GM12878 (cell line): ENCODE measurements around the gene NCAM2. TPM values are rescaled to one million over a fixed set of nuclear protein-coding genes. Genes with fewer than 3 reads are reported as not detected.

Experiments
- ATAC-seq: fragments of 200-7000 bp; cut with Tn5 transposase; 3 replicates; pipeline ENCODE4 v1.9.1; 2020; ENCODE audit warnings: mild to moderate bottlenecking, moderate library complexity
- BruUV-seq: library from RNA; stranded (reverse); fragments of 400-500 nt; replicated peaks from 2 replicates; lab custom pipeline; 2021; lab: Mats Ljungman, UMichigan
- CTCF ChIA-PET: fragments of 300-600 bp; sonication (Branson Sonifier 250); formaldehyde crosslinking; extraction: SDS; loops from one replicate; lab custom pipeline; 2021; ENCODE audit warnings: inconsistent platforms; lab: Yijun Ruan, JAX
- POLR2A ChIA-PET: fragments of 350-600 bp; formaldehyde crosslinking; extraction: SDS; loops from one replicate; lab custom pipeline; 2021; ENCODE audit warnings: inconsistent platforms; lab: Charles Lee
- RAD21 ChIA-PET: fragments of 300-600 bp; sonication (Branson Sonifier 250); formaldehyde crosslinking; loops from one replicate; lab custom pipeline; 2023; ENCODE audit warnings: antibody characterized with exemption; ENCODE audit not compliant: unreplicated experiment; lab: Charles Lee
- SMC1A ChIA-PET: fragments of 300-600 bp; sonication (Branson Sonifier 250); formaldehyde crosslinking; loops from one replicate; lab custom pipeline; 2023; ENCODE audit not compliant: unreplicated experiment, uncharacterized antibody; lab: Charles Lee
- DNase-seq: peaks from one replicate; pipeline ENCODE4 v3.0.0-alpha.2; 2011; ENCODE audit warnings: low read depth, low spot score
- FAIRE-seq: peaks from 3 replicates; lab custom pipeline; 2011; peaks lifted over from hg19 to GRCh38; lab: Jason Lieb, UNC
- H2AFZ ChIP-seq: 2 replicates; pipeline ENCODE4 v1.6.0; 2011; ENCODE audit warnings: low read depth, low read length, control low read depth; ENCODE audit not compliant: control insufficient read depth
- H3K27ac ChIP-seq: 2 replicates; pipeline ENCODE4 v1.5.1; 2011; ENCODE audit warnings: control low read depth; ENCODE audit not compliant: control insufficient read depth, insufficient read depth
- H3K27me3 ChIP-seq, 2 experiments: replicated peaks in 1 of 2; 2 replicates each; pipeline versions ENCODE4 v1.6.0 to v1.6.1; 2011; ENCODE audit warnings: low read length in 1 of 2; ENCODE audit not compliant: control insufficient read depth in 2 of 2, insufficient read depth in 2 of 2
- H3K36me3 ChIP-seq, 2 experiments: 2 replicates each; pipeline ENCODE4 v1.5.1; 2011; ENCODE audit warnings: low read length in 1 of 2; ENCODE audit not compliant: control insufficient read depth in 2 of 2, insufficient read depth in 2 of 2
- H3K4me1 ChIP-seq: 2 replicates; pipeline ENCODE4 v1.6.1; 2011; ENCODE audit warnings: mild to moderate bottlenecking, low read length, moderate library complexity, mixed read lengths; ENCODE audit not compliant: control insufficient read depth, insufficient read depth
- H3K4me2 ChIP-seq: 2 replicates; pipeline ENCODE4 v1.6.0; 2011; ENCODE audit warnings: control low read depth; ENCODE audit not compliant: control insufficient read depth, insufficient read depth
- H3K4me3 ChIP-seq: fragments of 200-600 bp; sonication (generic); 2 replicates; pipeline ENCODE4 v1.5.1; 2016
- H3K79me2 ChIP-seq: 2 replicates; pipeline ENCODE4 v1.6.0; 2011; ENCODE audit warnings: low read length; ENCODE audit not compliant: control insufficient read depth, insufficient read depth
- H3K9ac ChIP-seq: 2 replicates; pipeline ENCODE4 v1.8.0; 2011; ENCODE audit warnings: low read length, control low read depth, mixed read lengths; ENCODE audit not compliant: control insufficient read depth, insufficient read depth
- H3K9me3 ChIP-seq: replicated peaks from 3 replicates; pipeline ENCODE4 v1.5.1; 2011; ENCODE audit warnings: mild to moderate bottlenecking, low read length; ENCODE audit not compliant: control insufficient read depth, insufficient read depth
- H4K20me1 ChIP-seq: 2 replicates; pipeline ENCODE4 v1.6.0; 2011; ENCODE audit not compliant: control insufficient read depth, insufficient read depth
- BACH1 ChIP-seq: fragments of 450-650 bp; IDR thresholded peaks from 2 replicates; pipeline ENCODE4 v1.6.1; 2017; ENCODE audit warnings: mild to moderate bottlenecking, borderline replicate concordance
- CHD2 ChIP-seq: IDR thresholded peaks from 2 replicates; pipeline ENCODE4 v1.6.1; 2011; ENCODE audit warnings: low read depth, low read length, improper control_type of control experiment, borderline replicate concordance
- KAT2A ChIP-seq: conservative IDR thresholded peaks from 2 replicates; pipeline ENCODE4 v1.6.1; 2011; ENCODE audit warnings: low read depth, low read length; ENCODE audit not compliant: control insufficient read depth
- KLF5 ChIP-seq: fragments of 450-650 bp; IDR thresholded peaks from 2 replicates; pipeline ENCODE4 v1.6.1; 2014; ENCODE audit warnings: mild to moderate bottlenecking; ENCODE audit not compliant: partially characterized antibody
- MYB ChIP-seq: fragments of 150-350 bp; IDR thresholded peaks from 2 replicates; pipeline ENCODE4 v1.6.1; 2014; ENCODE audit warnings: mild to moderate bottlenecking, low read depth, low read length, borderline replicate concordance
- MYC ChIP-seq: IDR thresholded peaks from 2 replicates; pipeline ENCODE4 v1.6.1; 2011; ENCODE audit warnings: mild to moderate bottlenecking, low read length, moderate library complexity, inconsistent platforms; ENCODE audit not compliant: insufficient read depth, insufficient replicate concordance, insufficient read length, severe bottlenecking
- RAD21 ChIP-seq: IDR thresholded peaks from 2 replicates; pipeline ENCODE4 v1.6.1; 2011; ENCODE audit warnings: mild to moderate bottlenecking, low read depth, low read length, moderate library complexity; ENCODE audit not compliant: insufficient read depth
- RCOR1 ChIP-seq: conservative IDR thresholded peaks from 2 replicates; pipeline ENCODE4 v1.6.1; 2012; ENCODE audit warnings: low read depth, low read length, improper control_type of control experiment
- SUPT20H ChIP-seq: IDR thresholded peaks from 2 replicates; pipeline ENCODE4 v1.6.1; 2011; ENCODE audit warnings: low read depth, mild to moderate bottlenecking, low read length, moderate library complexity, borderline replicate concordance; ENCODE audit not compliant: control insufficient read depth
- TAF1 ChIP-seq: IDR thresholded peaks from 2 replicates; pipeline ENCODE4 v1.6.1; 2011; ENCODE audit warnings: mild to moderate bottlenecking, low read depth, low read length, borderline replicate concordance
- WRNIP1 ChIP-seq: IDR thresholded peaks from 2 replicates; pipeline ENCODE4 v1.6.1; 2011; ENCODE audit warnings: low read depth, low read length, improper control_type of control experiment, borderline replicate concordance
- YBX1 ChIP-seq: fragments of 450-650 bp; IDR thresholded peaks from 2 replicates; pipeline ENCODE4 v1.6.1; 2016; ENCODE audit warnings: antibody characterized with exemption
- WGBS: methylation state at CpG from one replicate; pipeline ENCODE4 v1.1.6; 2016; ENCODE audit warnings: low lambda C conversion rate; ENCODE audit not compliant: insufficient replicate concordance, insufficient coverage; ENCODE audit errors: missing lambda C conversion rate; 5-methylcytosine and 5-hydroxymethylcytosine counted together
- in situ Hi-C: fragments of 300-500 bp; cut with MboI; formaldehyde crosslinking; loops from 9 replicates; pipeline ENCODE4 v1.14.3; 2018; ENCODE audit warnings: mixed read lengths
- intact Hi-C: fragments of 100-400 bp; cut with micrococcal nuclease; formaldehyde crosslinking; loops from one replicate; pipeline ENCODE4 v1.14.2; 2022; ENCODE audit not compliant: unreplicated experiment
- polyA plus RNA-seq, 11 experiments: library from polyadenylated mRNA; depleted of rRNA in 4 of 11; unstranded in 6 of 11; stranded (reverse) in 5 of 11; fragments of >200 nt; fragmentation: Nextera tagmentation in 4 of 11; fragmentation: Illumina TruSeq in 1 of 11; extraction: Ambion mirVana in 4 of 11; extraction: Trizol in 1 of 11; gene quantifications; 1 replicate in 1 of 11; 2 replicates in 10 of 11; pipeline versions ENCODE4 v1.2.1 to v1.2.3, GENCODE V29; 2011 to 2016; ENCODE audit warnings: inconsistent platforms in 2 of 11, missing spikeins in 2 of 11, low read depth in 1 of 11
- total RNA-seq, 4 experiments: library from RNA; depleted of rRNA in 3 of 4; stranded (reverse); fragments of >200 nt in 3 of 4; fragmentation: Illumina TruSeq in 1 of 4; extraction: Trizol in 1 of 4; gene quantifications; 2 replicates each; pipeline versions ENCODE4 v1.2.1 to v1.2.3, GENCODE V29; 2013 to 2021
- TF ChIP-seq, protein P1 (sequence below): fragments of 450-650 bp; conservative IDR thresholded peaks from 2 replicates; pipeline ENCODE4 v1.6.1; 2017; ENCODE audit warnings: mild to moderate bottlenecking, moderate library complexity
- TF ChIP-seq, protein P2 (sequence below): IDR thresholded peaks from 2 replicates; pipeline ENCODE4 v1.6.1; 2012; ENCODE audit warnings: low read depth, low read length, improper control_type of control experiment
- TF ChIP-seq, protein P3 (sequence below): IDR thresholded peaks from 2 replicates; pipeline ENCODE4 v1.6.1; 2011; ENCODE audit warnings: borderline replicate concordance, low read depth, mild to moderate bottlenecking, moderate library complexity, low read length; ENCODE audit not compliant: insufficient read depth, poor library complexity, severe bottlenecking

NCAM2 gene
- total and polyA plus RNA-seq, 10 of the 15 experiments (the other 5 are each of a cell fraction or from before 2014, with no cell fraction given): 0.23 to 0.27 TPM; not detected in 8

DNA sequence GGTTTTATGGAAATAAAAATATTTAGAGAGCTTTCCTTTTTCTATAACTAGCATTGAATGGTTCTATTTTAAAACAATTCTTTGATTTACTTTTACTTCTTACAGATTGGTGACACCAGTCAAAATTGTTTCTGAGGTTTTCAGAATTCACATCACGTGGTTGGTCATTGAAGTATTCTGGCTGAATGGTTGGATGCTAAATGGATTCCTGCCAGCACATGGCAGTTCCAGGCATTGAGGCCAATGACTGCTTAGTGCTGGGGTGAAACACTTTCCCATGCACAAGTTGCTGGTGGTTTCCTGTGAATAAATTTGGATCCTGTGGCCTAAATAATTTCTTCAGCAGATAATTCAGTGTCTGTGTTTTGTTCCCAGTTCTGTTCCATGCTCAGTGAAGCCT is 20.6 kb downstream of the NCAM2 start (continued):
- TF ChIP-seq, protein P1, sequence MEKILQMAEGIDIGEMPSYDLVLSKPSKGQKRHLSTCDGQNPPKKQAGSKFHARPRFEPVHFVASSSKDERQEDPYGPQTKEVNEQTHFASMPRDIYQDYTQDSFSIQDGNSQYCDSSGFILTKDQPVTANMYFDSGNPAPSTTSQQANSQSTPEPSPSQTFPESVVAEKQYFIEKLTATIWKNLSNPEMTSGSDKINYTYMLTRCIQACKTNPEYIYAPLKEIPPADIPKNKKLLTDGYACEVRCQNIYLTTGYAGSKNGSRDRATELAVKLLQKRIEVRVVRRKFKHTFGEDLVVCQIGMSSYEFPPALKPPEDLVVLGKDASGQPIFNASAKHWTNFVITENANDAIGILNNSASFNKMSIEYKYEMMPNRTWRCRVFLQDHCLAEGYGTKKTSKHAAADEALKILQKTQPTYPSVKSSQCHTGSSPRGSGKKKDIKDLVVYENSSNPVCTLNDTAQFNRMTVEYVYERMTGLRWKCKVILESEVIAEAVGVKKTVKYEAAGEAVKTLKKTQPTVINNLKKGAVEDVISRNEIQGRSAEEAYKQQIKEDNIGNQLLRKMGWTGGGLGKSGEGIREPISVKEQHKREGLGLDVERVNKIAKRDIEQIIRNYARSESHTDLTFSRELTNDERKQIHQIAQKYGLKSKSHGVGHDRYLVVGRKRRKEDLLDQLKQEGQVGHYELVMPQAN: no peak
- TF ChIP-seq MYC (no peak), RAD21 (no peak), TAF1 (no peak), RCOR1 (no peak)
- TF ChIP-seq, protein P2, sequence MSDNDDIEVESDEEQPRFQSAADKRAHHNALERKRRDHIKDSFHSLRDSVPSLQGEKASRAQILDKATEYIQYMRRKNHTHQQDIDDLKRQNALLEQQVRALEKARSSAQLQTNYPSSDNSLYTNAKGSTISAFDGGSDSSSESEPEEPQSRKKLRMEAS: no peak

DNA sequence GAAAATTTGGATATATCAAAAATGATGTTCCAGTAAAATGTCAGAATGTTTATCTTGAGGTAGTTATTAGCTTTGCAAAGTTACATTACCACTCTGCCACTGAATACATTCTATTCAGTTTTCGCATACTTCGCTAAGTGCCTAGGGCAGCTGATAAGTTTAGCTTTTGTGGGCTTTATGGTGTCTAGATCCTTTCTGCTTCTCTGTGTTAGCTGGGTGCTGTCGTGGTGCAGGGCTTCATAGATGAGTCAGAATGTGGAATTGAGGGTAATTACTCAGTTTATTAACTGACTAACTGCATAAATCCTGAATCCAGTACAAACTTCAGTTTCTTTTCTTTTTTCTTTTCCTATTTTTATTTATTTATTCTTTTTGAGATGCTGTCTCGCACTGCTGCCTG is 21.5 kb downstream of the NCAM2 start:
- no peaks in the 10 kb centered on the region for H3K9me3 ChIP-seq
- no peaks in the 10 kb centered on the region for H4K20me1 ChIP-seq
- FAIRE-seq (no peak), DNase-seq (no peak), ATAC-seq (no peak)
- no peaks in the 10 kb centered on the region for H3K27me3 ChIP-seq
- no peak overlapping the region for H3K4me3 ChIP-seq
- no peak overlapping the region for H3K9ac ChIP-seq
- 29% methylated on average over 4 of the region's 4 CpGs for WGBS
- no peak overlapping the region for H3K27ac ChIP-seq
- H2AFZ ChIP-seq: no peak overlapping the region
- ChIA-PET CTCF (no interaction called here), SMC1A (no interaction called here), RAD21 (no interaction called here), POLR2A (no interaction called here)
- no peak overlapping the region for H3K4me2 ChIP-seq
- H3K36me3 ChIP-seq: no peaks in the 10 kb centered on the region
- no TSS peak for BruUV-seq
- H3K79me2 ChIP-seq: no peaks in the 10 kb centered on the region
- in situ Hi-C loops (loop anchor here (25.0 kb wide), 1 partner anchor 1768 kb away; no protein-coding TSS in a partner anchor), intact Hi-C loops (no loop called here)
- H3K4me1 ChIP-seq: no peaks in the 10 kb centered on the region
- no peak for TF ChIP-seq BACH1
- no peak for TF ChIP-seq SUPT20H
- TF ChIP-seq WRNIP1: no peak
- TF ChIP-seq KLF5: no peak
- no peak for TF ChIP-seq KAT2A
- TF ChIP-seq YBX1: no peak
- TF ChIP-seq MYB: no peak
- TF ChIP-seq, protein P3, sequence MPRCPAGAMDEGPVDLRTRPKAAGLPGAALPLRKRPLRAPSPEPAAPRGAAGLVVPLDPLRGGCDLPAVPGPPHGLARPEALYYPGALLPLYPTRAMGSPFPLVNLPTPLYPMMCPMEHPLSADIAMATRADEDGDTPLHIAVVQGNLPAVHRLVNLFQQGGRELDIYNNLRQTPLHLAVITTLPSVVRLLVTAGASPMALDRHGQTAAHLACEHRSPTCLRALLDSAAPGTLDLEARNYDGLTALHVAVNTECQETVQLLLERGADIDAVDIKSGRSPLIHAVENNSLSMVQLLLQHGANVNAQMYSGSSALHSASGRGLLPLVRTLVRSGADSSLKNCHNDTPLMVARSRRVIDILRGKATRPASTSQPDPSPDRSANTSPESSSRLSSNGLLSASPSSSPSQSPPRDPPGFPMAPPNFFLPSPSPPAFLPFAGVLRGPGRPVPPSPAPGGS: no peak
- no peak for TF ChIP-seq CHD2
